CD4-positive, alpha-beta T cell treated with Interleukin-4 for 4 hours (primary cell): ENCODE measurements around the gene KLC1.

Experiments used
- DNase-seq: peaks from one replicate; pipeline ENCODE4 v3.0.0-alpha.2; 2020

KLC1 gene

GRCh38 chr14:103707329-103708263 lies 78.6 kb downstream of the KLC1 start:
- DNase-seq: no peak

GRCh38 chr14:103708750-103709187 lies 79.8 kb downstream of the KLC1 start:
- DNase-seq: no peak

GRCh38 chr14:103709814-103710213 lies 80.8 kb downstream of the KLC1 start:
- no peak for DNase-seq

- no peak for DNase-seq
These were observed 81.9 kb downstream of the KLC1 start for GRCh38 chr14:103710771-103711377.

- no peak for DNase-seq
These were observed 82.8 kb downstream of the KLC1 start for GRCh38 chr14:103711516-103712431.

- no peak for DNase-seq
These were observed 83.7 kb downstream of the KLC1 start for GRCh38 chr14:103712633-103713247.

- DNase-seq: no peak
These were observed 84.5 kb downstream of the KLC1 start for GRCh38 chr14:103713304-103714062.

GRCh38 chr14:103714063-103714724 lies 85.2 kb downstream of the KLC1 start:
- DNase-seq: no peak

- peak; percentile 99 for DNase-seq
These were observed 86.3 kb downstream of the KLC1 start, which contains the start of the genes XRCC3 and ZFYVE21 for GRCh38 chr14:103715052-103716000. Gene XRCC3, minus strand, starts transcription at chr14:103715451. Its CDS starts 4,364 bp downstream, at chr14:103711087. Gene ZFYVE21, plus strand, starts transcription at chr14:103715810. Its CDS starts 32 bp downstream, at chr14:103715842.

- no peak for DNase-seq
These were observed 87.2 kb downstream of the KLC1 start for GRCh38 chr14:103716091-103716801.

- DNase-seq: no peak
These were observed 87.9 kb downstream of the KLC1 start for GRCh38 chr14:103716899-103717411.

GRCh38 chr14:103718572-103718971 lies 89.6 kb downstream of the KLC1 start:
- no peak for DNase-seq

- DNase-seq: no peak
These were observed 90.7 kb downstream of the KLC1 start for GRCh38 chr14:103719751-103720150.

GRCh38 chr14:103721334-103722120 lies 92.5 kb downstream of the KLC1 start:
- DNase-seq: no peak

- no peak for DNase-seq
These were observed 94.7 kb downstream of the KLC1 start for GRCh38 chr14:103723748-103724081.

GRCh38 chr14:103724116-103724515 lies 95.1 kb downstream of the KLC1 start:
- DNase-seq: no peak

- DNase-seq: no peak
These were observed 96.1 kb downstream of the KLC1 start for GRCh38 chr14:103725001-103725682.
